CD14-positive monocyte (primary cell): ENCODE data around the gene FDX2. TPM values are rescaled to one million over a fixed set of nuclear protein-coding genes. Genes with fewer than 3 reads are reported as not detected.

Experiments used
- DNase-seq, 3 donors: peaks; one replicate each; pipeline ENCODE4 v3.0.0-alpha.2; 2011 to 2022
- H2AFZ ChIP-seq: 2 replicates; pipeline ENCODE4 v1.6.0; 2012; ENCODE audit warnings: mild to moderate bottlenecking, low read depth, low read length, inconsistent platforms; ENCODE audit not compliant: insufficient read depth, poor library complexity, severe bottlenecking
- H3K27ac ChIP-seq, 2 donors: 1 replicate in 1 of 2; 2 replicates in 1 of 2; pipeline ENCODE4 v1.5.1; 2012 to 2013; ENCODE audit warnings: low read length in 2 of 2, control low read depth in 1 of 2, inconsistent platforms in 1 of 2, low read depth in 1 of 2, mild to moderate bottlenecking in 1 of 2
- H3K27me3 ChIP-seq, 2 donors: one replicate each; pipeline versions ENCODE4 v1.6.0 to v1.6.1; 2011 to 2013; ENCODE audit warnings: low read length in 2 of 2; ENCODE audit not compliant: control insufficient read depth in 2 of 2, insufficient read depth in 2 of 2
- H3K36me3 ChIP-seq, 2 donors: replicated peaks in 1 of 2; 1 replicate in 1 of 2; 2 replicates in 1 of 2; pipeline versions ENCODE4 v1.5.1 to v1.6.1; 2012 to 2013; ENCODE audit warnings: low read length in 2 of 2, control low read depth in 1 of 2, inconsistent platforms in 1 of 2, mild to moderate bottlenecking in 1 of 2; ENCODE audit not compliant: insufficient read depth in 2 of 2, control insufficient read depth in 1 of 2
- H3K4me1 ChIP-seq, 2 donors: 1 replicate in 1 of 2; 2 replicates in 1 of 2; pipeline versions ENCODE4 v1.5.1 to v1.6.1; 2012 to 2013; ENCODE audit warnings: low read length in 2 of 2, control low read depth in 1 of 2, inconsistent platforms in 1 of 2, mild to moderate bottlenecking in 1 of 2, moderate library complexity in 1 of 2; ENCODE audit not compliant: insufficient read depth in 2 of 2, control insufficient read depth in 1 of 2
- H3K4me2 ChIP-seq: replicated peaks from 2 replicates; pipeline ENCODE3; 2012; ENCODE audit warnings: low read length, moderate library complexity, mild to moderate bottlenecking; ENCODE audit not compliant: poor library complexity, severe bottlenecking; ENCODE audit errors: extremely low read depth
- H3K4me3 ChIP-seq, 3 experiments: fragments of 200-600 bp in 1 of 3; sonication (generic) in 1 of 3; replicated peaks in 1 of 3; 1 replicate in 2 of 3; 2 replicates in 1 of 3; pipeline ENCODE4 v1.5.1; 2011 to 2013; ENCODE audit warnings: low read length in 3 of 3, mild to moderate bottlenecking in 3 of 3, control low read depth in 2 of 3, low read depth in 2 of 3, inconsistent platforms in 1 of 3, moderate library complexity in 1 of 3
- H3K79me2 ChIP-seq: 2 replicates; pipeline ENCODE4 v1.6.0; 2012; ENCODE audit warnings: mild to moderate bottlenecking, control low read depth, inconsistent platforms, low read length, moderate library complexity; ENCODE audit not compliant: insufficient read depth
- H3K9ac ChIP-seq: 2 replicates; pipeline ENCODE4 v1.6.0; 2017; ENCODE audit warnings: low read length, mild to moderate bottlenecking; ENCODE audit not compliant: insufficient read depth, poor library complexity, severe bottlenecking
- H3K9me3 ChIP-seq, 2 donors: replicated peaks in 1 of 2; 1 replicate in 1 of 2; 2 replicates in 1 of 2; pipeline versions ENCODE4 v1.5.1 to v1.6.1; 2012 to 2013; ENCODE audit warnings: low read length in 2 of 2, control low read depth in 1 of 2; ENCODE audit not compliant: control insufficient read depth in 1 of 2, insufficient read depth in 1 of 2
- H4K20me1 ChIP-seq: 2 replicates; pipeline ENCODE4 v1.6.0; 2012; ENCODE audit warnings: mild to moderate bottlenecking, low read length, control low read depth, moderate library complexity; ENCODE audit not compliant: insufficient read depth
- H3K27ac Mint-ChIP-seq, 7 donors: one replicate each; pipeline ENCODE4 v1.8.0; 2020; ENCODE audit warnings: mild to moderate bottlenecking in 7 of 7, mixed read lengths in 7 of 7, moderate library complexity in 6 of 7, inconsistent platforms in 2 of 7
- H3K27me3 Mint-ChIP-seq, 3 donors: one replicate each; pipeline ENCODE4 v1.8.0; 2021 to 2022; ENCODE audit warnings: low read depth in 3 of 3, mild to moderate bottlenecking in 3 of 3, mixed read lengths in 3 of 3, moderate library complexity in 3 of 3, inconsistent platforms in 1 of 3
- H3K36me3 Mint-ChIP-seq, 2 donors: one replicate each; pipeline ENCODE4 v1.8.0; 2020; ENCODE audit warnings: mixed read lengths in 2 of 2, inconsistent platforms in 1 of 2, mild to moderate bottlenecking in 1 of 2
- H3K4me1 Mint-ChIP-seq: one replicate; pipeline ENCODE4 v1.8.0; 2020; ENCODE audit warnings: mild to moderate bottlenecking, mixed read lengths
- H3K4me3 Mint-ChIP-seq, 2 donors: one replicate each; pipeline ENCODE4 v1.8.0; 2020; ENCODE audit warnings: mild to moderate bottlenecking in 2 of 2, mixed read lengths in 2 of 2, moderate library complexity in 1 of 2
- H3K9me3 Mint-ChIP-seq, 7 donors: one replicate each; pipeline ENCODE4 v1.8.0; 2020 to 2022; ENCODE audit warnings: mixed read lengths in 7 of 7, mild to moderate bottlenecking in 6 of 7, moderate library complexity in 6 of 7, inconsistent platforms in 2 of 7
- WGBS: methylation state at CpG from one replicate; pipeline ENCODE4 v1.1.5; 2013; ENCODE audit warnings: missing lambda C conversion rate; ENCODE audit not compliant: insufficient coverage; 5-methylcytosine and 5-hydroxymethylcytosine counted together
- intact Hi-C, 2 donors: fragments of 100-400 bp; cut with micrococcal nuclease; formaldehyde crosslinking; loops; one replicate each; pipeline versions ENCODE4 v1.15.0 to v1.15.1; 2023
- polyA plus RNA-seq, 3 donors: library from polyadenylated mRNA; depleted of rRNA in 1 of 3; unstranded in 2 of 3; stranded (reverse) in 1 of 3; fragments of 300-500 nt in 2 of 3; fragments of >200 nt in 1 of 3; fragmentation: Illumina TruSeq in 2 of 3; gene quantifications; 1 replicate in 2 of 3; 2 replicates in 1 of 3; pipeline ENCODE4 v1.2.3, GENCODE V29; 2012 to 2021
- TF ChIP-seq, protein P1 (sequence below): fragments of 200-600 bp; IDR thresholded peaks from one replicate; pipeline ENCODE4 v1.8.0; 2022; ENCODE audit warnings: antibody characterized with exemption, mild to moderate bottlenecking

The FDX2 gene
- polyA plus RNA-seq, 3 donors: 5.5 to 6.8 (median 6.7) TPM

DNA sequence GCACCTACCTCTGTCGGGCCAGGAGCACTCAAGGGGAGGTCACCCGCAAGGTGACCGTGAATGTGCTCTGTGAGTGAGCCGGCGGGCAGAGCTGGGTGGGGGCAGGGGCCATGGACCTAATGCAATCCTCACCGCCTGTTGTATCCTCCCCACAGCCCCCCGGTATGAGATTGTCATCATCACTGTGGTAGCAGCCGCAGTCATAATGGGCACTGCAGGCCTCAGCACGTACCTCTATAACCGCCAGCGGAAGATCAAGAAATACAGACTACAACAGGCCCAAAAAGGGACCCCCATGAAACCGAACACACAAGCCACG is 30.9 kb downstream of the FDX2 start:
- WGBS: 97% methylated on average over 13 of the region's 13 CpGs
- Mint-ChIP-seq H3K9me3 (peaks cover 0 to 19% (median 5%) of the 10 kb centered on the region in 7 donors), H3K4me1 (peaks cover 49% of the 10 kb centered on the region)

GRCh38 chr19:10284065-10284959 is 31.5 kb downstream of the FDX2 start:
- H3K9me3 Mint-ChIP-seq: peaks cover 0 to 16% (median 5%) of the 10 kb centered on the region in 7 donors
- Histone ChIP-seq H4K20me1 (peaks cover 72% of the 10 kb centered on the region), H3K9ac (no peak overlapping the region), H3K4me2 (no peak overlapping the region), H3K27me3 (peaks cover under 1 to 19% of the 10 kb centered on the region in 2 donors), H3K4me1 (peaks cover 42 to 54% of the 10 kb centered on the region in 2 donors), H2AFZ (no peak overlapping the region), H3K36me3 (peaks cover 54 to 65% of the 10 kb centered on the region in 2 donors), H3K9me3 (no peaks in the 10 kb centered on the region), H3K4me3 (no peak overlapping the region), H3K27ac (no peak overlapping the region), H3K79me2 (peaks cover 4% of the 10 kb centered on the region)
- peaks cover 15 to 25% (median 22%) of the 10 kb centered on the region in 3 donors for H3K27me3 Mint-ChIP-seq
- H3K36me3 Mint-ChIP-seq: peaks cover 65 to 77% of the 10 kb centered on the region in 2 donors
- TF ChIP-seq, protein P1, sequence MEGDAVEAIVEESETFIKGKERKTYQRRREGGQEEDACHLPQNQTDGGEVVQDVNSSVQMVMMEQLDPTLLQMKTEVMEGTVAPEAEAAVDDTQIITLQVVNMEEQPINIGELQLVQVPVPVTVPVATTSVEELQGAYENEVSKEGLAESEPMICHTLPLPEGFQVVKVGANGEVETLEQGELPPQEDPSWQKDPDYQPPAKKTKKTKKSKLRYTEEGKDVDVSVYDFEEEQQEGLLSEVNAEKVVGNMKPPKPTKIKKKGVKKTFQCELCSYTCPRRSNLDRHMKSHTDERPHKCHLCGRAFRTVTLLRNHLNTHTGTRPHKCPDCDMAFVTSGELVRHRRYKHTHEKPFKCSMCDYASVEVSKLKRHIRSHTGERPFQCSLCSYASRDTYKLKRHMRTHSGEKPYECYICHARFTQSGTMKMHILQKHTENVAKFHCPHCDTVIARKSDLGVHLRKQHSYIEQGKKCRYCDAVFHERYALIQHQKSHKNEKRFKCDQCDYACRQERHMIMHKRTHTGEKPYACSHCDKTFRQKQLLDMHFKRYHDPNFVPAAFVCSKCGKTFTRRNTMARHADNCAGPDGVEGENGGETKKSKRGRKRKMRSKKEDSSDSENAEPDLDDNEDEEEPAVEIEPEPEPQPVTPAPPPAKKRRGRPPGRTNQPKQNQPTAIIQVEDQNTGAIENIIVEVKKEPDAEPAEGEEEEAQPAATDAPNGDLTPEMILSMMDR: no peak
- H3K4me3 Mint-ChIP-seq: no peak overlapping the region
- H3K4me1 Mint-ChIP-seq: peaks cover 51% of the 10 kb centered on the region
- DNase-seq: no peak
- 96% methylated on average over 30 of the region's 34 CpGs for WGBS
- intact Hi-C loops: no loop called here
- H3K27ac Mint-ChIP-seq: peak overlapping the region in 1 of 7 donors; percentile 14

More for the DNA sequence above, 30.9 kb downstream of the FDX2 start:
- H3K36me3 ChIP-seq: peaks cover 48 to 59% of the 10 kb centered on the region in 2 donors
- no peak overlapping the region for H3K4me2 ChIP-seq
- H4K20me1 ChIP-seq: peaks cover 67% of the 10 kb centered on the region
- intact Hi-C loops: no loop called here
- no peaks in the 10 kb centered on the region for H3K79me2 ChIP-seq
- H3K4me1 ChIP-seq: peaks cover 48 to 54% of the 10 kb centered on the region in 2 donors
- H3K9ac ChIP-seq: no peak overlapping the region
- no peak overlapping the region for H3K27ac ChIP-seq
- peak overlapping the region in 2 of 7 donors; percentile 37 to 40 for H3K27ac Mint-ChIP-seq
- peaks cover 59 to 71% of the 10 kb centered on the region in 2 donors for H3K36me3 Mint-ChIP-seq
- no peak overlapping the region for H3K4me3 ChIP-seq
- no peak overlapping the region for H2AFZ ChIP-seq
- peaks cover 21 to 31% (median 27%) of the 10 kb centered on the region in 3 donors for H3K27me3 Mint-ChIP-seq
- H3K9me3 ChIP-seq: no peaks in the 10 kb centered on the region
- TF ChIP-seq, protein P1: no peak
- H3K27me3 ChIP-seq: peaks cover 4 to 25% of the 10 kb centered on the region in 2 donors
- H3K4me3 Mint-ChIP-seq: no peak overlapping the region
- no peak for DNase-seq
